HG02981 (cell line): ENCODE data around the gene MTURN.

ENCODE experiments used
- ATAC-seq: cut with Tn5 transposase; IDR thresholded peaks from one replicate; pipeline ENCODE4 v1.9.1; 2021; ENCODE audit warnings: mild to moderate bottlenecking, moderate library complexity; ENCODE audit not compliant: unreplicated experiment

MTURN gene

DNA sequence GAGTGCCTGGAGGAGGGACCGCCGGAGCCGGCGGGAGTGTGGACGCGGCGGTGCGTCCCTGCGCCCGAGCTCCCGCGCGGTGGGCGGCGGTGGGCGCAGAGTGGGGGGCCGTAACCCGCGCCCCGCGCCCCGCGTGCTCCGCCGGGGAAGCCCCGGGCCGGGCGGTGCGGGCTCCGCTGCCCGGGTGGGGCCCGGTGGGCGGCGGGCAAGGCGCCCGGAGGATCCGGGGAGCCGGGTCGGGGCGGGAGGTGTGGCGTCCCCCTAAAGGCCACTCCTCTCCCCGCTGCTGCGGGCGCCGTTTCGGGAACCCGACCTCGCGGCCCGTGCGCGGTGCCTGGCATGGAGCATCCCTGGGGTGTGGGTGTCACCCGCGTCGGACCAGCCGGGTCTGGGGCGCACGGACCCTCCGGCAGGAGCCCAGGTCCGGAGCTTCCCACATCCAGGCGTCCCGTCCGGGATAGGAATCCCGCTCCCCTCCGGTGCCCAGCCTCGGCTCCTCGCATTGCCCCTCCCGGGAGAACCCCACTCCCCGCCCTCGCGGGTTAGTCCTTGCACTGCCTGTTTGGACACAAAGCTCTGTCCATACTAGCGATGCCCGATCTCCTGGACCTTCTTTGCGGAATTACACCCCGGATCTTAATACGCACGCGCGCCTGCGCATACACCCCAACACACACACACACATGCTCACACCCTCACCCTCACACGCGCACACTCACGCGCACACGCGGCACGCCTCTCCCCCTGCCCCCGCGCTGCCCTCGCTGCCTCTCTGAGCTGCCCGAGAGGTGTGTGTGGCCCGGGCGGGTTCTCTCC, 723 bp downstream of the MTURN start:
- peak; percentile 18 for ATAC-seq

DNA sequence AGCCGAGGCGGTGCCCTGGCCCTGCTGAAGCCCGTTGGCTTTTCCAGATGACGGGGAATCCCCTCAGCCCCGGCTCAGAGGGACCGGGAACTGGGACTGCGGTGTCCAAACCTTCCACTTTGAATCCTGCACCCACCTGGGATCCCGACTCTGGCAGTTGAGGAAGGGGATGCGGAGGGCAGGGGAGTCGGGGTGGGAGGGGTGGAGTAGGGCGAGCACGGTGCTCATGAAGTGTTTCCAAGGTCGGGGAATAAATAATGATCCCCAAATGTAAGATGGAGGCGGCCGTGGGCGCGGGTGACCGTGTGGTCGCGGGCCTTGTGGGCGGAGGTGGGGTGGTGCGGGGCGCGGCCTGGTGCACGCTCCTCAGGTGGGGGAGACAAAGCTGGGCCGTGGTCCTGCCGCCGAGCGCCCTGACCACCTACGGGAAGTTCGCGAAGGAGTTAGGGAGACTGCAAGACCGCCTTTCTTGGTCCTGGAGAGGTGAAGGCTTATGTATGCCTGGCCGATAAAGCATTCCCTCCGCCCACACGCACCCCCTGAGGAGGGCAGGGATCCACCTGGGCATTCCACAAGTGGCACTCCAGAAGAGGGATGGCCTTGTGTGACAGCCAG, 1.4 kb downstream of the MTURN start:
- ATAC-seq = no peak

DNA sequence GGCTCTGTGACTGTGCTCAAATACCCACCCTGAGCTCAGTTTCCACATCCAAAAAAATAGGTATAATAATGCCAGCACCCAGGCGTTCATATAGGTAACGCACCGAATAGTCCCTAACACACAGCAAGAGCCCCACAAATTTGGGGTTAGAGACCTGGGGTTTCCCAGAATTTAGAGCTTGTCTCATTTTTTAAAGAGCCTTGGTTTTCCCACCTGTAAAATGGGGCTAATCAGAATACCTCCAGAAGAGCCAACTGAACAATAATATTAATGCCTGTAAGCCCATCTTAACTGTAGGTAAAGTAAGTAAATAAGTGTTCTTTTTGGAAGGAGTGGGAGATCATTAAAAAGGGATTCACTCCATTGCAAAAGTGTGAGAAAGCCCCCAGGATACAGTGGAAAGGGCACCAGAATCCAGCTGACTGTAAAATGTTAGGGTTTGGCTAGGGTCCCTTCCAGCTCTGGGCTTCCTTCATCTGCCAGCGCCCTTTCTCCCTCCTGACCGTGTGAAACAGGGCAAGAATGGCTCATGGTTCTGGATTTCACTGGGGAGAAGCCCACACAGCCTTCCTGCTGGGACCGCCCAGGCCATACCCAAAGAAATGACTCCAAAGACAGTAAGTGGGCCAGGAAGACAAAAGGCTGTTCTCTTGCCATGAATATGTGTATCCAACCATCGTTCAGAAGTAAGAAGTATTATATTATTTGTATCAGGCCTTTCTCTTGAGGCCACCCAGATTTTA, 2.1 kb downstream of the MTURN start:
- no peak for ATAC-seq

DNA sequence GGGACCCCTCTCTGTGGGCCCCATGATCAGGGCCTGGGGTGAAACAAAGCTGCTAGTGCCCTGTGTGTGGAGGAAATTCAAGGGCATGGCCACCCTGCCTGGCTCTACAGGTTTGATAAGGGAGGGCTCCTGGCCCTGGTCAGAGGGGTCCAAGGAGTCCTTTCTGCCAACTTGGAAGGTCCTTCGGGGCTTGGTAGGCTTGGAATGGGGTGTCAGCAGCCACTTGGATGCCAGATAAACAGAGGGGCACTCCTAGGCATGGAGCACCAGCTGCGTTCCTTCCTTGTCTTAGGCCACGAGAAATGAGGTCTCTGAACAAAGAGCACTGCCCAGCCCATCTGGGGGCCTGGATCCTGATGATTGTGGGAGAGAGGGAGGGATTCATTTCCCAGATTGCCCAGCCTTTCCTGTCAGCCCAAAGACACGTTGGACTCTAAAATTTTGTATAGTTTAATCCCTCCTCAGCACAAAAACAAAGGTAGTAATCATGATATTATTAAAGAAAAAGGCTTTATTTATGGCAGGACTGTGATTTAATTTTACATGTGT, 5.1 kb downstream of the MTURN start:
- no peak for ATAC-seq

DNA sequence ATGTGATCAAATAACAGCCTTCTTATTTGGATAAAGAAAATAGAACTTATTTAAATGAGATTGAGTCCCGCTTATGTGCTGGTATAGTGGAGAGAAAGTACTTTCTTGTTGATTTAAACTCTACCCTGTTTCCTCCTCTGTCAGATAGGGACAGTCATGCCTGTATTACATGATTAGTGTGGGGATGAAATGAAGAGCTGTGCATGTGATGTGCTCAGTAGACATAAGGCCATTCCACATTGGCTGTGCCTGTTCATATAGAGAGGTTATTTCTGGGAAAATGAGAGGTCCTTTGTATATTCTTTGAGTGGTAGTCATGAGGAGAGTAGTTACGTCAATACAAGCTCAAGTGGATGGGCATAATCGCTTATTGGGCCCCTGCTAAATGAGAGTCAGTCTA, 5.7 kb downstream of the MTURN start:
- ATAC-seq = no peak

DNA sequence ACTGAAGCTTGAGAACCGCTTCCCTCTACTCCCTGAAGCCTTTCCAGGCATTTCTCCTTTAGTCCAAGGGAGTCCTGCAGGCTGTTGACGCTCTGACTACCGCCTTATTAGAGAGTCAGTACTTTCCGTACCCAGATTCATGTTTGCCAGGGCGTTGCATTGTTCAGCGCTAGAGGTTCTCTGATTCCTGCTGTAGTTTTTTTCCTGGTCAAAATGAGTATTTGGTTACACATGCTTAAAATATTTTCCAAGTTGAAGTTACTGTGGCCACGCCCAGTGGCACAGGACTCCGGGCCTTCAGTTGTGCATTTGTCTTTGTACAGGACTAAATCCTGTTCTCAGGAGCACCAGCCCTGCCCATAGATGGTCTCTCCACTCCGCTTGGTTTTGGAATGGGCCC, 7.9 kb downstream of the MTURN start:
- no peak for ATAC-seq

DNA sequence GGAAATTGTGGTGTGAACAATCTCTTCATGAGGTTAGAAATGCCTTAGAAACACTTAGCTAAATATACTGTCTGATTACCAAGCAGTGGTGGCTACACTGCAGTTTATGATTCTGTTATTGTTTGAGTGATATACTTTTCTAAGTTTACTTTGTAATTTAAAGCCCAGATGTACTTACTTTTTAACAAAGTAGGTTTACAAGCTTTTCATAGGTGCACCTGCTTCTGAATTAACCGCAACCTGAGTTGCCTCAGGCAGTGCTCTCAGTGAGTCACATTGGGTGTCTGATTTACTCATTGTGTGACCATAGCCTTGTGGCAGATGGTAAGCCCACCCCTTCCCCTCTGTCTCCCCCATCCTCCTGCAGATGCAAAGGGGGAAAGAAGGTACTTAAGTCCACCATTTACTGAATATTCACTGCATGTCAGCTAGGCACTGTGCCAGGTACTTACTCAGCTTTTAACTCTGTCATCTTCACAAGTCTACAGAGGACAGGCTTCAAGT, 9.0 kb downstream of the MTURN start:
- no peak for ATAC-seq

DNA sequence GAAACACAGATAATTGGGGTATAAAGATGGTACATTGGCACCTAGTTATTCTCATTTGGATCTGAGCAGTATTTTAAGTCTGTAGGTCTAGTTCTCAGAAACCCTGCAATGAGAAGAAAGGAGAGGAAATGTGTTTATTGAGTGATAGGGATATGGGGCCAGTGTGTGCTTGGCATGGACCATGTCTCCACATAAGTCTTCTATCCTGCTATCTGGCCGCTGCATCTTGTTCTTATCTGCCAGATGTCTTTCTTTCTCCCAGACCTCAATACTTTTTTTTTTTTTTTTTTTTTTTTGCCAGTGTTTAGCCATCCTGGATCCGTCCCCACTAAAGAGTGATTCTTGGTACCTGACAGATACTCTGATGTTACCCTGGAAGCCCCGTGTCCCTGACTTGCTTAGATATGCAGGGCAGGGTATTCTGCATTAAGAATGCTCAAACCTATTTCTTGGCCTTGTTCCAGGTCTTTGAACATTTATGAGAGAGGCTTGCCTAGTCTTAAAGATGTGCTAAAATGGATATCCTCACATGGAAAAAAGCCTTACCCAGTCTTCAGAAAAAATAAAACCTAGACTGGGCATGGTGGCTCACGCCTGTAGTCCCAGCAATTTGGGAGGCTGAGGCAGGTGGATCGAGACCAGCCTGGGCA, 10.0 kb downstream of the MTURN start:
- no peak for ATAC-seq

DNA sequence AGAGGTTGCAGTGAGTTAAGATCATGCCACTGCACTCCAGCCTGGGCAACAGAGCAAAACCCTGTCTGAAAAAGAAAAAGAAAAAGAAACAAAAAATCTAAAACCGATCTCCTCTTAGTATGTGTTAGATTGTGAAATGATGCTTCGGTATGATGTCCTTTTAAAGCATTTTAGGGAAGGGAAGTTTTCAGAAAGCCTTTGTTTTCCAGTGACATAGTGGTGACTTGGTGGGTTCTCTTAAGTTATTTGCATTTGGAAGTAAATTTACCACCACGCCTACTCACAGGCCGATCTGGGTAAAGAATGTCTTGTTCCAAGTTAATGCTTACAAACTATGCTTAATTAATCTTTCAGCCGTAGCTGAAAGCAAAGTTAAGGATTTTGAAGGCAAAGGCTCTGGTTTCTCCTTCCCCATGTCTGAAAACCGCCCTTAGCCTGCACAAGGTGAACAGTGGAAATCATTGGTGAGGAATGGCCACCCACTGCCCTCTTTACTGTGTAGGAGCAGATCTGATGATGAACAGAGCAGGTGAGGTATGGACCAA, 10.7 kb downstream of the MTURN start:
- ATAC-seq = no peak

DNA sequence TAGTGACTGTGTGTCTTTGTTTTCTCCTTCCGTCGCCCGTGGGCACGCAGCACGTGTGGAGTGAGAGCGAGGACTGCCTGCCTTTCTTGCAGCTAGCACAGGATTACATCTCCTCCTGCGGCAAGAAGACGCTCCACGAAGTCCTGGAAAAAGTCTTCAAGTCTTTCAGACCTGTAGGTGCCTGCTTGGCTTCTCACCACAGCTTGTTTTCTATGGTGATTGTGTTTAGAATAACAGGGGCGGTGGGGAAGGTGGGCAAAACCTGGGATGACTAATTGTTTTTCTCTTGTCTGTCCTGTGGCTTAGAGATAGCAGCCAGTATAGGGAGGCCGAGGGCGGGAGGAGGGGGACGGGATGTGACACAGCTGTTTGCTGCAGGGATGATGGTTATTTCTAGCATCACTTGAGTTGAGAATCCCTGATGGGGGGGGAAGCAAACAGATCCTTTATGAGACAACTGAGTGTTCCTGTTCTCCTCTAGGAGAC, 11.4 kb downstream of the MTURN start:
- no peak for ATAC-seq

DNA sequence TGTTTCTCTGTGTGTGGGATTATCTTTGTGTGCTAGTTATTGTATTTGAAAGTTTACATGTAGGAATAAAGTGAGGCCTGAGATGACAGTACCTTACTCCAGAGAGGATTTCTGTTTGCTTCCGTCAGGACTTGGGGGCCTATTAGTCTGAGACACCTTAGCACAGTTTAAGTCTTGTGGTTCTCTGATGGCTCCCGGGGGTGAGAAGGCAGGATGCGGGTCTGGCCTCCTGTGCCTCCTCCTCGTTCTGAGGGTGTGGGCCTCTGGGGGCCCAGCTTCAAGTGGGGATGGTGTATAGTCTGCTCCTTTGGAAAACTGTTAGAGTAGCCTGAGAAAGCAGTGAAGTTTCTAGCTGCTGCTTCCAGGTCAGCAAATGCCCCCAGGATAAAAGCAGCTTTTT, 12.4 kb downstream of the MTURN start:
- ATAC-seq = no peak

DNA sequence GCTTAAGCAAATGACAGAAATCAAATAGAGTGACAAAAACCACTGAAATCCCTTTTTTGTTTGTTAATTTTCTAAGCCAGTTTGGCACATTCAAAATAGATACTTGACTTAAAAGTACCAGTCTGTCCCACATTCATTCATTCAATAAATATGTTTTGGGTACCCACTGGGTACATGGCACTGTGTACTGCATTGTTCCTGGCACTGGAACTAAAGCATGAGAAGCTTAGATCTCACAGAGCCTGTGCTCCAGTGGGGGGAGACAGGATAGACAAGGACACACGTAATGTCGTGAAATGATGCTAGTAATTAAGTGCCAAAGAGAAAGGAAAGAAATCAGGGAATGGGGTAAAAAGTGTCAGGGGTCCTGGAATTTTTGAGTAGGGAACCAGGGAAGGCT, 13.0 kb downstream of the MTURN start:
- ATAC-seq = no peak

DNA sequence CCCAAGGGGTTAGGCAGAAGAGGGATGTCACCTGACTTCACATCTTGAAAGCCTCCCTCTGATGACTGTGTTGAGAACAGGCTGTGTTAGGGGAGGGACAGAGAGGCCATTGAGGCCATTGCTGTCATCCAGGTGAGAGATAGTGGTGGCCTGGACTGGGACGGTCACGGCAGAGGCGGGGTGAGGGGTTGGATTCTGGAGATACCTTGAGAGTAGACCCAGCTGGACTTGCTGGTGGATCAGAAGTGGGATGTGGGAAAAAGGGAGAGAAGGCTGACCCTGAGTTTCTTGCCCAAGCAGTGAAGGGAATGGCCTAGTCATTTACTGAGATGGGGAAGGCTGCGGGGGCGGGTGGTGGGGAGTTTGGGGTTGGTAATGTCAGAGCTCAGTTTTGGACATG, 13.6 kb downstream of the MTURN start:
- no peak for ATAC-seq

DNA sequence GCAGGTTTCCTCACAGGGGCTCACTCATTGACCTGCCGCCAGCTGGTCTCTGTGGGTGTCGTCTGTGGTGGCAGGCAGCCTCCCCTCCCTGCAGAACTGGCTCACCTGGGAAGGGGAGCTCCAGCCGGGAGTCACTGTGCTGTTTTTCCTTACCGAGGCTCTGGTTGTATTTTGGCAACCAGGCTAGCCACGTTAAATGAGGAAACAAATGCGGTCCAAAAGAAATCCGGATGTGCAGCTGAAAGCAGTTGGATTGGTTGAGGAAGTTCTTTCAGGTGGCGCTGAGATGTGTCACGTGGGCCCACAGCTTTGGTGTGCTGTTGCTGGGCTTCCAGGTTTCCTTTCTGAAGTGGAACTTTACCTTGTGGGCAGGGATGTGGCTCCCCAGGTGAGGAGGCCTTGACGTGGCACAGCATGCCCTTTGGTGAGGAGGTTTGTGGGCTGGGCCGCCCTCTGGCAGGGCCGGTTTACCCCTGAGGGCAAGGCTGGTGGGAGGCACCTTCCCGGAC, 14.2 kb downstream of the MTURN start:
- peak; percentile 44 for ATAC-seq

DNA sequence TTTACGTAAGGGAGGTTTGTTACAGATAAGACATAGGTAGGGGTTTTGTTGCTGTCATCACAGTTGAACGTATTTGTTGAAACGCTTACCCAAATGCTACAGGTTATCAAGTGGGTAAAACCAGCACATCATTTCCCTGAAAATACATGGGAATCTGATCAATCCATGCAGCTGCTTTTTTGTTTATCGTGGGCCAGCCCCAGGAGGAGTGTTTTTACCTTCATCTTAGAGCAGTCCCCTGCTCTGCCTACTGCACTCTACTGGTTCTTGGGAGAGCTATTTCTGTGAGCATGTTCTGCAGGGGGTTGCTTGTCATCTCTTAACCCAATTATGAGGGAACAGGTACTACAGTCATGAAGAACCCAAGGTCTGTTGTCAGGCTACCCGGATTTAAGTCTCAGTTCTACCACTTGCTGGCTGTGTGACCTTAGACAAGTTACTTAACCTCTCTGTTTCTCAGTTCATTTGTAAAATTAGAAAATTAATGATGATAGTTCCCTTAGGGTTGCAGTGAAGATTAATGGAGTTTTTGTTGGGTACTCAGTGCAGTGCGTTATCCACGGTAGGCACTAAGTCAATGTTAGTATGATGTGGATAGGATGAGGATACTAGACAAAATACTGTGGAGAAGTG, 15.0 kb downstream of the MTURN start:
- ATAC-seq = no peak

DNA sequence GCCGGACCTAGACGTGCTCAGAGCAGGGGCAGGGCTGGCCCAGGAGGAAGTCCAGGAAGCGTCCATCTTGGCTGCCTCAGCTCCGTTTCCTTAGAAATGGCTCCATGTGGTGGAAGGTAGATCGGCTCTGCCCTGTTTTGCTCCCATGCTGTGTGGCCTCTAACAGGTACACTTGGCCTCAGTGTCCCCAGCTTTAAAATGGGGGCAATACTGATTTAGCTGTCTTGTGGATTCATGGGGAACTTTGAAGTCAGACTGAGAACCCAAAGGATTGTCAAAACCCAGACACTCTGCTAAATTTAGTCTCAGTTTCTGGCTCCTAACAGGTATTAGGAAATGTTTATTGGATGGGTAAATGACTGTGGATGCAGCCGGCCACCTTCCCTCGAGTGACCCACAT, 15.9 kb downstream of the MTURN start:
- no peak for ATAC-seq

DNA sequence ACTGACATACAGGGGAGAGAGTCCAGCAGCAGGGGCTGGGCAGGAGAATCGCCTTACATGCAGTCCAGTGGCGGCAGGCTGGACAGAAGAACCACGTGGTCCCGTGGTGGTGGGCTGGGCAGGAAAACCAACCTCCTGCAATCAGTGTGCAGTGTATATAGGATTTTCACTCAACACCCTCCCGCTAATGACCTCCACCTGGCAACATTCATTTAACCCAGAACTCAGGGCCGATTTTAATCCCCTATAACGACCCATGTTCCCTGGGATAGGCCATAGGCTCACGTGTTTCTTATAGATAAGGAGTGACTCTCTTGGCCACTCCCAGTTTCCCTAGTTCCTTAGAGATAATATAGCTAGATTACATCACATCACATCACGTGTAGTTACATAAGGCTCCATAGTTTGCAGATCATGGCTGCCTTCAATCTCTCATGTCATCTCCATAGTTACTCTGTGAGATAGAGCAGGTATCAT, 19.4 kb downstream of the MTURN start:
- ATAC-seq = no peak

DNA sequence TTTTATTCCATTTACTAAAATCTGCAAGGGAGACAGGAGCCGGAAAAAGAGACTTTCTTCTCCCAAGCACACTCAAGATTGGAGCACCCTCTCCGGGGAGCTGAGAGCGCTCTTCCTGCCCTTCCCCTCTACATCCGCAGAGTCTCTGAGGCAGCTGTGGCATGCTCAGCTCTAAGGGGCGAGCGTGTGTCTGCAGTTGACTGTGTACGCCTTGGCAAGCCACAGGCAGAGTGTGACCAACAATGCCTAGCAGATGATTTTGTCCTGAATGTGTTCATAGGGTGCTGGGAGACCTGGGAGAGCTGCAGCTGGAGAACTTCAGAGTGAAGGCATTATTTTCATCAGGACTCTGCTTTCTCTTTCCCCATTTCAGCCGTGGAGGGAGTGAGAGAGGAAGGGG, 20.7 kb downstream of the MTURN start:
- ATAC-seq = no peak

DNA sequence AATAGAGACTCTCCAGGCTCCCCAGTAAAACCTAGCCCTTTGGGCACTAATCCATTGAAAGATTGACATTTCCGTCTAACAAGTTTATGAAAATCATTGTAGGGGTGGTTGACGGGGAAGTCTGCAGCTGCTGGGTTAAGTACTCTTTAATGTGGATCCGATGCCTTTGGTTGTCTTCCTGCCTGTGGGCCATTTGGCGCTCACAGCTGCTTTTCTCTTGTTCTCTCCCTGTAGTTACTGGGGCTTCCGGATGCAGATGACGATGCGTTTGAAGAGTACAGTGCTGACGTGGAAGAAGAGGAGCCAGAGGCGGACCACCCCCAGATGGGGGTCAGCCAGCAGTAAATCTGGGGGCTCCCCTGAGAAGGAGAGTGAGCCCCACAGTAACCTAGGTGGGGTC, 22.4 kb downstream of the MTURN start:
- ATAC-seq = no peak

DNA sequence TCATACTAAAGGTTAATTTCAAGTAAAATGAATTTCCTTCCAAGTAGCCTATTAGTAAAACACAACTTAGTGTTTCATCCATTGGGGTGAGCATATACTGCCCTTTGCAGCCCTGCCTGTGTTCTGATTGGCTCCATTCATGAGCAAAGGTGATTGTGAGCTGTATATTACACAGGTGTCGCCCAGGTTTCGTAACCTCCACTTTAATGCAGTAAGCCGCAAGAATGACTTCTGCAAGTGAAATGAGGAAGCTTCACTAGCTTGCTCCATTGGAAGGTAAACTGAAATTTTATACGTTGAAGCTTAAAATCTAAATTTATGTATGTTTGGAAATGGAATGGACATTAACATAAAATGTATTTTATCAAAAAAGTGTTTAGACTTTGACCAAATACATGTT, 24.4 kb downstream of the MTURN start:
- ATAC-seq = no peak
